HepG2 (cell line): ENCODE results near the gene ZNF586. TPM values are rescaled to one million over a fixed set of nuclear protein-coding genes. Genes with fewer than 3 reads are reported as not detected.

ENCODE experiments used
- CREM ChIP-seq, 2 experiments: sonication (generic) in 1 of 2; formaldehyde crosslinking in 1 of 2; IDR thresholded peaks; 2 replicates each; pipeline versions ENCODE4 v1.4.0 to v1.6.1; 2016 to 2020; ENCODE audit warnings: antibody characterized with exemption in 1 of 2, mild to moderate bottlenecking in 1 of 2, missing genetic modification reagents in 1 of 2
- GPN1 ChIP-seq: sonication (generic); formaldehyde crosslinking; IDR thresholded peaks from 2 replicates; pipeline ENCODE4 v1.5.1; 2020; ENCODE audit warnings: missing genetic modification reagents, borderline replicate concordance
- GTF2F1 ChIP-seq: fragments of 150-350 bp; IDR thresholded peaks from 2 replicates; pipeline ENCODE4 v1.6.1; 2014; ENCODE audit warnings: low read length
- HCFC1 ChIP-seq: fragments of 150-350 bp; IDR thresholded peaks from 2 replicates; pipeline ENCODE4 v1.6.1; 2014; ENCODE audit warnings: low read depth, low read length
- HDAC6 ChIP-seq: fragments of 200-600 bp; sonication (generic); IDR thresholded peaks from 2 replicates; pipeline ENCODE4 v1.7.0; 2017; ENCODE audit warnings: mild to moderate bottlenecking, antibody characterized with exemption, low read length, low read depth
- KLF12 ChIP-seq: sonication (generic); formaldehyde crosslinking; IDR thresholded peaks from 2 replicates; pipeline ENCODE4 v1.4.0; 2020; ENCODE audit warnings: missing genetic modification reagents, borderline replicate concordance
- MED1 ChIP-seq: sonication (generic); formaldehyde crosslinking; IDR thresholded peaks from 2 replicates; pipeline ENCODE4 v1.4.0; 2020; ENCODE audit warnings: missing genetic modification reagents
- RNF2 ChIP-seq: fragments of 450-650 bp; conservative IDR thresholded peaks from 2 replicates; pipeline ENCODE4 v1.6.1; 2016; ENCODE audit warnings: low read depth
- SALL2 ChIP-seq: sonication (generic); formaldehyde crosslinking; IDR thresholded peaks from 2 replicates; pipeline ENCODE4 v1.8.1; 2023; ENCODE audit warnings: mild to moderate bottlenecking, missing genetic modification reagents, inconsistent platforms
- SSRP1 ChIP-seq: IDR thresholded peaks from 2 replicates; pipeline ENCODE4 v1.6.1; 2016; ENCODE audit warnings: control low read depth
- YEATS2 ChIP-seq: sonication (generic); formaldehyde crosslinking; IDR thresholded peaks from 2 replicates; pipeline ENCODE4 v1.4.0; 2020; ENCODE audit warnings: missing genetic modification reagents, borderline replicate concordance
- ZMAT3 ChIP-seq: sonication (generic); formaldehyde crosslinking; conservative IDR thresholded peaks from 2 replicates; pipeline ENCODE4 v1.7.0; 2021; ENCODE audit warnings: missing genetic modification reagents
- ZNF788 ChIP-seq: sonication (generic); formaldehyde crosslinking; IDR thresholded peaks from 2 replicates; pipeline ENCODE4 v1.5.0; 2020; ENCODE audit warnings: mild to moderate bottlenecking, missing genetic modification reagents, borderline replicate concordance
- ZSCAN21 ChIP-seq: sonication (generic); formaldehyde crosslinking; IDR thresholded peaks from 2 replicates; pipeline ENCODE4 v1.8.0; 2022; ENCODE audit warnings: mild to moderate bottlenecking, missing genetic modification reagents, moderate library complexity, borderline replicate concordance
- polyA plus RNA-seq, 8 experiments: library from polyadenylated mRNA; depleted of rRNA in 3 of 8; stranded (reverse) in 7 of 8; unstranded in 1 of 8; fragments of >200 nt; fragmentation: Illumina TruSeq in 4 of 8; extraction: Trizol in 4 of 8; gene quantifications; 2 replicates each; pipeline versions ENCODE4 v1.2.1 to v1.2.3, GENCODE V29; 2011 to 2016; ENCODE audit warnings: low read depth in 4 of 8, missing spikeins in 1 of 8, mixed read lengths in 1 of 8; ENCODE audit not compliant: insufficient read depth in 1 of 8
- total RNA-seq, 5 experiments: library from RNA; depleted of rRNA; stranded (reverse); fragments of >200 nt; fragmentation: Illumina TruSeq; extraction: Trizol; gene quantifications; 2 replicates each; pipeline ENCODE4 v1.2.3, GENCODE V29; 2016; ENCODE audit warnings: low read depth in 1 of 5
- TF ChIP-seq, protein P1 (sequence below): sonication (generic); formaldehyde crosslinking; IDR thresholded peaks from 2 replicates; pipeline ENCODE4 v1.4.0; 2020; ENCODE audit warnings: missing genetic modification reagents, mild to moderate bottlenecking, borderline replicate concordance
- TF ChIP-seq, protein P2 (sequence below): sonication (generic); formaldehyde crosslinking; IDR thresholded peaks from 2 replicates; pipeline ENCODE4 v1.4.0; 2020; ENCODE audit warnings: missing genetic modification reagents
- TF ChIP-seq, protein P3 (sequence below): sonication (generic); formaldehyde crosslinking; IDR thresholded peaks from 2 replicates; pipeline ENCODE4 v1.5.0; 2020; ENCODE audit warnings: mild to moderate bottlenecking, missing genetic modification reagents, borderline replicate concordance
- TF ChIP-seq, protein P4 (sequence below): sonication (generic); formaldehyde crosslinking; IDR thresholded peaks from 2 replicates; pipeline ENCODE4 v1.4.0; 2020; ENCODE audit warnings: mild to moderate bottlenecking, missing genetic modification reagents

Gene ZNF586
- total and polyA plus RNA-seq, 2 of the 13 experiments (the other 11 are each of a cell fraction or from before 2014, with no cell fraction given) = 0.50 to 3.4 TPM

DNA sequence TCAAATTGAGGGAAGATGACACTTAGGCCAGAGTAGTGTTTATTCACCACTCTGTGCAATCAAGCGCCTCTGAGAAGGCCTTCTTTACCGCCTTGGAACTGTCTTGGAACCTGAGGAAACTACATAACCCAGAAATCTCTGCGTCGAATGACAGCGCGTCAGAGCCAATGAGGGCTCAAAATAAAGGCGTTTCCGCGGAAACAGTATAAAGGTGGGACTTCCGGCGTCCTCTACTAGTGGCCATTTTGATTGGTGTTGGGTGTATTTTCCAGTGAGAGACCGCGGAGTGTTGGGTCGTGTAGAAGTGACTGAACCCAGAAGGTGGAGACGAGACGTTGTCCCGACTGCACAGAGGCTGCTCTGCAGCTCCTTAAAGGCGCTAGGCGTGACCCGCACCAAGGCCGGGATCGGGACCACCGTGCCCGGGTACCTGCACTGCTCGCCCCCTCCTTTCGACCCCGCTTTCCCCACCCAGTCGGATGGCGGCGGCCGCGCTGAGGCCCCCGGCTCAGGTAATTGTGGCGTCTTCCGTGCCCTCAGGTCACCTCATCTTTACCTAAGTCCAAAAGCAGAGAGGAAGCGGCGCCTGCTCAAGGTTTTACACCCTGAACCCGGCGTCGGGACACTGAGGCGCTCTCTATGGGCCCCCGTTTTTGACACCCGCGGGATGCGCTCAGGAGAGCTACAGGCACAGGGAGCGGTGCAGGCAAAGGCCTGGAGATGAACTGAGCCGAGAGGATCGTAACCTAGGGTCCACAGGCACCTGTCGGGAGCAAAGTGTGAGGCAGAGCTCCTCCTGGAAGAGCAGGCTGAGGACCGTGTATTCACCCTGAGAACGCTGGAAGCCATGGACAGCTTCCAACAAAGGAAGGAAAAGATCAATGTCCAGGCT is 22.6 kb upstream of the ZNF586 start, which contains the start of gene ZNF776 (continued):
- TF ChIP-seq CREM (IDR thresholded peaks at IDR 0.05) = peak; percentile 91
- TF ChIP-seq CREM (CRISPR knock-in tag; IDR thresholded peaks at IDR 0.05) = no peak
- TF ChIP-seq, protein P1, sequence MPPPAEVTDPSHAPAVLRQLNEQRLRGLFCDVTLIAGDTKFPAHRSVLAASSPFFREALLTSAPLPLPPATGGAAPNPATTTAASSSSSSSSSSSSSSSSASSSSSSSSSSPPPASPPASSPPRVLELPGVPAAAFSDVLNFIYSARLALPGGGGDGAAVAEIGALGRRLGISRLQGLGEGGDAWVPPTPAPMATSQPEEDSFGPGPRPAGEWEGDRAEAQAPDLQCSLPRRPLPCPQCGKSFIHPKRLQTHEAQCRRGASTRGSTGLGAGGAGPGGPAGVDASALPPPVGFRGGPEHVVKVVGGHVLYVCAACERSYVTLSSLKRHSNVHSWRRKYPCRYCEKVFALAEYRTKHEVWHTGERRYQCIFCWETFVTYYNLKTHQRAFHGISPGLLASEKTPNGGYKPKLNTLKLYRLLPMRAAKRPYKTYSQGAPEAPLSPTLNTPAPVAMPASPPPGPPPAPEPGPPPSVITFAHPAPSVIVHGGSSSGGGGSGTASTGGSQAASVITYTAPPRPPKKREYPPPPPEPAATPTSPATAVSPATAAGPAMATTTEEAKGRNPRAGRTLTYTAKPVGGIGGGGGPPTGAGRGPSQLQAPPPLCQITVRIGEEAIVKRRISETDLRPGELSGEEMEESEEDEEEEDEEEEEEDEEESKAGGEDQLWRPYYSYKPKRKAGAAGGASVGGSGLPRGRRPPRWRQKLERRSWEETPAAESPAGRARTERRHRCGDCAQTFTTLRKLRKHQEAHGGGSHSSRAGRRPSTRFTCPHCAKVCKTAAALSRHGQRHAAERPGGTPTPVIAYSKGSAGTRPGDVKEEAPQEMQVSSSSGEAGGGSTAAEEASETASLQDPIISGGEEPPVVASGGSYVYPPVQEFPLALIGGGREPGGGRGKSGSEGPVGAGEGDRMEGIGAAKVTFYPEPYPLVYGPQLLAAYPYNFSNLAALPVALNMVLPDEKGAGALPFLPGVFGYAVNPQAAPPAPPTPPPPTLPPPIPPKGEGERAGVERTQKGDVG = no peak; the same call in 1 of the 2 replicates
- TF ChIP-seq, protein P2, sequence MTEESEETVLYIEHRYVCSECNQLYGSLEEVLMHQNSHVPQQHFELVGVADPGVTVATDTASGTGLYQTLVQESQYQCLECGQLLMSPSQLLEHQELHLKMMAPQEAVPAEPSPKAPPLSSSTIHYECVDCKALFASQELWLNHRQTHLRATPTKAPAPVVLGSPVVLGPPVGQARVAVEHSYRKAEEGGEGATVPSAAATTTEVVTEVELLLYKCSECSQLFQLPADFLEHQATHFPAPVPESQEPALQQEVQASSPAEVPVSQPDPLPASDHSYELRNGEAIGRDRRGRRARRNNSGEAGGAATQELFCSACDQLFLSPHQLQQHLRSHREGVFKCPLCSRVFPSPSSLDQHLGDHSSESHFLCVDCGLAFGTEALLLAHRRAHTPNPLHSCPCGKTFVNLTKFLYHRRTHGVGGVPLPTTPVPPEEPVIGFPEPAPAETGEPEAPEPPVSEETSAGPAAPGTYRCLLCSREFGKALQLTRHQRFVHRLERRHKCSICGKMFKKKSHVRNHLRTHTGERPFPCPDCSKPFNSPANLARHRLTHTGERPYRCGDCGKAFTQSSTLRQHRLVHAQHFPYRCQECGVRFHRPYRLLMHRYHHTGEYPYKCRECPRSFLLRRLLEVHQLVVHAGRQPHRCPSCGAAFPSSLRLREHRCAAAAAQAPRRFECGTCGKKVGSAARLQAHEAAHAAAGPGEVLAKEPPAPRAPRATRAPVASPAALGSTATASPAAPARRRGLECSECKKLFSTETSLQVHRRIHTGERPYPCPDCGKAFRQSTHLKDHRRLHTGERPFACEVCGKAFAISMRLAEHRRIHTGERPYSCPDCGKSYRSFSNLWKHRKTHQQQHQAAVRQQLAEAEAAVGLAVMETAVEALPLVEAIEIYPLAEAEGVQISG (CRISPR knock-in tag) = peak; percentile 55
- peak; percentile 91 for TF ChIP-seq HCFC1
- TF ChIP-seq ZMAT3 (CRISPR knock-in tag) = no peak
- TF ChIP-seq GPN1 (CRISPR knock-in tag) = no peak
- TF ChIP-seq HDAC6 = no peak
- peak; percentile 72; the same call in 1 of the 2 replicates for TF ChIP-seq ZNF788 (CRISPR knock-in tag)
- TF ChIP-seq ZSCAN21 = no peak
- TF ChIP-seq GTF2F1 = no peak
- TF ChIP-seq, protein P3, sequence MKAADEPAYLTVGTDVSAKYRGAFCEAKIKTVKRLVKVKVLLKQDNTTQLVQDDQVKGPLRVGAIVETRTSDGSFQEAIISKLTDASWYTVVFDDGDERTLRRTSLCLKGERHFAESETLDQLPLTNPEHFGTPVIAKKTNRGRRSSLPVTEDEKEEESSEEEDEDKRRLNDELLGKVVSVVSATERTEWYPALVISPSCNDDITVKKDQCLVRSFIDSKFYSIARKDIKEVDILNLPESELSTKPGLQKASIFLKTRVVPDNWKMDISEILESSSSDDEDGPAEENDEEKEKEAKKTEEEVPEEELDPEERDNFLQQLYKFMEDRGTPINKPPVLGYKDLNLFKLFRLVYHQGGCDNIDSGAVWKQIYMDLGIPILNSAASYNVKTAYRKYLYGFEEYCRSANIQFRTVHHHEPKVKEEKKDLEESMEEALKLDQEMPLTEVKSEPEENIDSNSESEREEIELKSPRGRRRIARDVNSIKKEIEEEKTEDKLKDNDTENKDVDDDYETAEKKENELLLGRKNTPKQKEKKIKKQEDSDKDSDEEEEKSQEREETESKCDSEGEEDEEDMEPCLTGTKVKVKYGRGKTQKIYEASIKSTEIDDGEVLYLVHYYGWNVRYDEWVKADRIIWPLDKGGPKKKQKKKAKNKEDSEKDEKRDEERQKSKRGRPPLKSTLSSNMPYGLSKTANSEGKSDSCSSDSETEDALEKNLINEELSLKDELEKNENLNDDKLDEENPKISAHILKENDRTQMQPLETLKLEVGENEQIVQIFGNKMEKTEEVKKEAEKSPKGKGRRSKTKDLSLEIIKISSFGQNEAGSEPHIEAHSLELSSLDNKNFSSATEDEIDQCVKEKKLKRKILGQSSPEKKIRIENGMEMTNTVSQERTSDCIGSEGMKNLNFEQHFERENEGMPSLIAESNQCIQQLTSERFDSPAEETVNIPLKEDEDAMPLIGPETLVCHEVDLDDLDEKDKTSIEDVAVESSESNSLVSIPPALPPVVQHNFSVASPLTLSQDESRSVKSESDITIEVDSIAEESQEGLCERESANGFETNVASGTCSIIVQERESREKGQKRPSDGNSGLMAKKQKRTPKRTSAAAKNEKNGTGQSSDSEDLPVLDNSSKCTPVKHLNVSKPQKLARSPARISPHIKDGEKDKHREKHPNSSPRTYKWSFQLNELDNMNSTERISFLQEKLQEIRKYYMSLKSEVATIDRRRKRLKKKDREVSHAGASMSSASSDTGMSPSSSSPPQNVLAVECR = peak; percentile 81; the same call in 1 of the 2 replicates
- TF ChIP-seq, protein P4, sequence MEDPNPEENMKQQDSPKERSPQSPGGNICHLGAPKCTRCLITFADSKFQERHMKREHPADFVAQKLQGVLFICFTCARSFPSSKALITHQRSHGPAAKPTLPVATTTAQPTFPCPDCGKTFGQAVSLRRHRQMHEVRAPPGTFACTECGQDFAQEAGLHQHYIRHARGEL (CRISPR knock-in tag) = no peak
- TF ChIP-seq YEATS2 (CRISPR knock-in tag) = no peak; the same call in 1 of the 2 replicates
- peak; percentile 36; the same call in 1 of the 2 replicates for TF ChIP-seq MED1 (CRISPR knock-in tag)
- no peak for TF ChIP-seq RNF2
- TF ChIP-seq KLF12 (CRISPR knock-in tag) = peak; percentile 63; the same call in 1 of the 2 replicates
- no peak for TF ChIP-seq SSRP1 (CRISPR knock-in tag)
- peak; percentile 72; the same call in 1 of the 2 replicates for TF ChIP-seq SALL2 (CRISPR knock-in tag)
